SK-N-SH (cell line): ENCODE results near the gene C1GALT1C1L.
"Not testable (repeated sequence)": the region's sequence is repeated elsewhere in the genome, so short reads cannot be mapped to it uniquely, and the experiment has no call there.

Experiments used
- CTCF ChIP-seq: fragments of 200-600 bp; sonication (generic); IDR thresholded peaks from 2 replicates; pipeline ENCODE4 v1.6.1; 2017; ENCODE audit warnings: antibody characterized with exemption, mild to moderate bottlenecking, moderate library complexity
- ELF1 ChIP-seq: IDR thresholded peaks from 2 replicates; pipeline ENCODE4 v1.4.0; 2012
- EP300 ChIP-seq, 2 experiments: IDR thresholded peaks; 2 replicates each; pipeline versions ENCODE4 v1.4.0 to v1.6.1; 2012; ENCODE audit warnings: borderline replicate concordance in 1 of 2, low read depth in 1 of 2, low read length in 1 of 2
- EZH2phosphoT487 ChIP-seq: fragments of 200-600 bp; sonication (generic); IDR thresholded peaks from 2 replicates; pipeline ENCODE4 v1.6.1; 2017; ENCODE audit warnings: low read depth, mixed run types, mild to moderate bottlenecking, antibody characterized with exemption, moderate library complexity, borderline replicate concordance
- GABPA ChIP-seq: IDR thresholded peaks from 2 replicates; pipeline ENCODE4 v1.4.0; 2012; ENCODE audit warnings: low read depth, mild to moderate bottlenecking
- MXI1 ChIP-seq: IDR thresholded peaks from 2 replicates; pipeline ENCODE4 v1.6.1; 2012; ENCODE audit warnings: mild to moderate bottlenecking, low read depth, low read length, improper control_type of control experiment
- NRF1 ChIP-seq: IDR thresholded peaks from 2 replicates; pipeline ENCODE4 v1.6.1; 2012; ENCODE audit warnings: low read depth, mild to moderate bottlenecking, low read length
- PBX3 ChIP-seq: IDR thresholded peaks from 2 replicates; pipeline ENCODE4; 2012
- REST ChIP-seq: IDR thresholded peaks from 2 replicates; pipeline ENCODE4 v1.6.1; 2012; ENCODE audit warnings: mild to moderate bottlenecking, low read depth, low read length, moderate library complexity
- TAF1 ChIP-seq: IDR thresholded peaks from 2 replicates; pipeline ENCODE4 v1.6.1; 2012; ENCODE audit warnings: low read depth, mild to moderate bottlenecking, low read length, moderate library complexity, borderline replicate concordance
- TF ChIP-seq, protein P1 (sequence below): fragments of 150-350 bp; IDR thresholded peaks from 2 replicates; pipeline ENCODE4 v1.6.1; 2017; ENCODE audit warnings: antibody characterized with exemption, low read length, low read depth, borderline replicate concordance

GRCh38 chr2:43698140-43698539, 21.9 kb upstream of the C1GALT1C1L start:
- not testable (repeated sequence) for TF ChIP-seq CTCF; TAF1; EZH2phosphoT487; REST; NRF1; EP300 (IDR thresholded peaks at IDR 0.05; ENCODE audit: borderline replicate concordance in 1 of 2, low read depth in 1 of 2, low read length in 1 of 2); GABPA; PBX3; MXI1; ELF1
- TF ChIP-seq, protein P1, sequence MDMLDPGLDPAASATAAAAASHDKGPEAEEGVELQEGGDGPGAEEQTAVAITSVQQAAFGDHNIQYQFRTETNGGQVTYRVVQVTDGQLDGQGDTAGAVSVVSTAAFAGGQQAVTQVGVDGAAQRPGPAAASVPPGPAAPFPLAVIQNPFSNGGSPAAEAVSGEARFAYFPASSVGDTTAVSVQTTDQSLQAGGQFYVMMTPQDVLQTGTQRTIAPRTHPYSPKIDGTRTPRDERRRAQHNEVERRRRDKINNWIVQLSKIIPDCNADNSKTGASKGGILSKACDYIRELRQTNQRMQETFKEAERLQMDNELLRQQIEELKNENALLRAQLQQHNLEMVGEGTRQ = not testable (repeated sequence)
